GM21619 (cell line): ENCODE measurements around the gene FSTL4.
"Not testable (repeated sequence)": the region's sequence is repeated elsewhere in the genome, so short reads cannot be mapped to it uniquely, and the experiment has no call there.

Experiments used
- ATAC-seq: cut with Tn5 transposase; IDR thresholded peaks from one replicate; pipeline ENCODE4 v1.9.1; 2021; ENCODE audit not compliant: unreplicated experiment

FSTL4 gene

DNA sequence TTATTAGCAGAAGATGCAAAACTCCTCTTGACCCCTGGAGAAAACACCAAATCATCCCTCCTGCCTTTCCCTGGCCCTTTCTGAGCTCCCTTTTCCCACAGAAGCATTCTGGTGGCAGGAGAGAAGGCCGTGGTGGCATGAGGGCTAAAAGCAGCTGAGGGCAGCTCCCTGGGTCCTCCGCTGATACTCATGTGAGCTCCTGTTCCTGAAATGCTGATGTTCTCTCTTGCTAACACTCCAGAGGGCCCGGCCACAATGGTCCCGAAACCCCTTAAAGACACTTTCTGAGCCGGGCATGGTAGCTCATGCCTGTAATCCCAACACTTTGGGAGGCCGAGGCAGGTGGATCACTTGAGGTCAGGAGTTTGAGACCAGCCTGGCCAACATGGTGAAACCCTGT lies 377.4 kb downstream of the FSTL4 start:
- no peak for ATAC-seq

GRCh38 chr5:133234273-133234672 lies 378.1 kb downstream of the FSTL4 start:
- no peak for ATAC-seq

DNA sequence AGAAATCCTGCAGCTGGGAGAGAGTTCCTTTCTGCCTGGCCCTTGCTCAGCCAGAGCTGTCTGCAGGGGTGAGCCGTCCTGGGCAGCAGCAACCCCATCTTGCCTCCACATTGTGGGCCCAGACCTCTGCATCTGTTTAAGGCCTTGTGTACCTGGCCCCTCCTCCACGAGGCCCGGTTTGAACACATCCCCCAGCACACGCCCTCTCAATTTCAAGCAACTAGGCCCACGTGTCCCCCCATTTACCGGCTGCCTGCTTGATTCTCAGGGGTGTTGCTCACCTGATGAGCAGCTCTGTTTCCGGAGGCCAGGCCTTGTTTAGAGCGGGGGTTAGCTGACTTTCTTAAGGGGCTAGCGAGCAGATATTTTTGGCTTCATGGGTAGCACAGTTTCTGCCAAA lies 378.7 kb downstream of the FSTL4 start:
- ATAC-seq: no peak

GRCh38 chr5:133232911-133233310 lies 379.4 kb downstream of the FSTL4 start:
- ATAC-seq: no peak

GRCh38 chr5:133232435-133232834 lies 379.9 kb downstream of the FSTL4 start:
- no peak for ATAC-seq

- no peak for ATAC-seq
These were observed 380.3 kb downstream of the FSTL4 start for GRCh38 chr5:133232011-133232410.

- ATAC-seq: no peak
These were observed 381.3 kb downstream of the FSTL4 start for GRCh38 chr5:133230823-133231578.

- ATAC-seq: no peak
These were observed 382.2 kb downstream of the FSTL4 start for GRCh38 chr5:133229931-133230664.

GRCh38 chr5:133228316-133228715 lies 384.0 kb downstream of the FSTL4 start:
- ATAC-seq: no peak

DNA sequence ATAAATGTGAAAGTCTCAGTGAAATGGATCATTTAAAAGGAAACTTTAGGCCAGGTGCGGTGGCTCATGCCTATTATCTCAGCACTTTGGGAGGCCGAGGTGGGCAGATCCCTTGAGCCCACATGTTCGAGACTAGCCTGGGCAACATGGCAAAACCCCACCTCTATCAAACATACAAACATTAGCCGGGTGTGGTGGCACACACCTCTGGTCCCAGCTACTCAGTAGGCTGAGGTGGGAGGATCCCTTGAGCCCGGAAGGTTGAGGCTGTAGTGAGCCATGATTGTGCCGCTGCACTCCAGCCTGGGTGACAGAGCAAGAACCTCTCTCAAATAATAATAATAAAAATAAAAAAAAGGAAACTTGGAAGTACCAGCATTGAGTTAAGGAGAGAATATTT lies 384.4 kb downstream of the FSTL4 start:
- ATAC-seq: no peak

- ATAC-seq: no peak
These were observed 385.3 kb downstream of the FSTL4 start for GRCh38 chr5:133227082-133227481.

- no peak for ATAC-seq
These were observed 386.2 kb downstream of the FSTL4 start for GRCh38 chr5:133226186-133226585.

GRCh38 chr5:133225671-133226152 lies 386.6 kb downstream of the FSTL4 start:
- ATAC-seq: no peak

GRCh38 chr5:133222979-133223378 lies 389.4 kb downstream of the FSTL4 start:
- ATAC-seq: no peak

- no peak for ATAC-seq
These were observed 389.8 kb downstream of the FSTL4 start for GRCh38 chr5:133222521-133222920.

GRCh38 chr5:133222040-133222439 lies 390.3 kb downstream of the FSTL4 start:
- no peak for ATAC-seq

- no peak for ATAC-seq
These were observed 391.3 kb downstream of the FSTL4 start for GRCh38 chr5:133220851-133221674.

DNA sequence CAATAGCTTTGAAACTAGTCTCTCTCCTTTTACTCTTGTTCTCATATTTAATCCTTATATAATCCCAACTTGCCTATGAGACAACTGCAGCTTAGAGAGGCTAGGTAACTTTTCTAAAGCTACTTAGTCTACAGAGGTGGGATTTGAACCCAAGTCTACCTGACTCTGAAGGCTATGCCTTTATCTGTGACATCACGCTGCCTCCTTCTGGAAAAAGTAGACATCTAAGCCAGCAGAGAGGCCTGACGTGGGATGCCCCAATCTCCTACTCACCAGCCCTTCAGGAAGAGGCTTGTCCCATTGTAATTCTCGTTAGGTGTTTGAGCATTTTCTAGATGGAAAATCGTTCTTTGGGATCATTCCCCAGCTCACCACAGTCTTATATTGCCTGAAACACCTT lies 393.0 kb downstream of the FSTL4 start:
- no peak for ATAC-seq

GRCh38 chr5:133216138-133216537 lies 396.2 kb downstream of the FSTL4 start:
- ATAC-seq: not testable (repeated sequence)

GRCh38 chr5:133214153-133214820 lies 398.1 kb downstream of the FSTL4 start:
- no peak for ATAC-seq

GRCh38 chr5:133205649-133206048 lies 406.7 kb downstream of the FSTL4 start:
- ATAC-seq: no peak
